ENCODE results near the gene AGBL4. TPM values are rescaled to one million over a fixed set of nuclear protein-coding genes. Genes with fewer than 3 reads are reported as not detected.
A peak's percentile ranks its signal among the peaks of the same experiment; 100 is the strongest.

Gene AGBL4
- total and polyA plus RNA-seq, 2 of the 13 experiments (the other 11 are each of a cell fraction or from before 2014, with no cell fraction given), result not detected

DNA sequence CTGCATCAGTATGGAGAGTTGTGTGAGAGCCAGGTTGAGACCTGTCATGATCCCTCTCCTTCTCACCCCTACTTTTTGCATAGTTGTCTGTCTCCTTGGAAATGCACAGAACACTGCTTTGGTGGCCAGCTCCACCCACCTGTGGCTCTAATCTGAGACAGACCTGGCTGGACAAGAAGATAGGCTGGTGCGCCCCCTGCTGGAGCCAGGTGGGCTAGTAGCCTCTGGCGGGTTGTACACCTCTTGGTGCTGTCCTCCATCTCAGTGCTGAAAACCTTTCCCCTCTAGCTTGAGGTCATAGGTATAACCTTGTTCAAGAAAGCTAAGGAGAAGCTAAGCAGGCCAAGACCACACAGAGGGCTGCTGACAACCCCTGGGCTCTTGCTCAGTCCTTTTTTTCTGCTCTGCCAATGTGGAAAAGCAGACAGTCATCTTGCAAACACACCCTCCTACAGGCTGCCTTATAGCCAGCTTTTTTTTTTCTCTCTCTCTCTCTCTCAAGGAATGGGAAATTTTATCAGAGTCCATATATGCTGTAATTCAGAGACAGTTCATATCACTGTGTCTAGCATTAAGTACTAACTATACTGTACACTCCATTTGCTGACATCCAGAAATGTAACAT, 1492.9 kb downstream of the AGBL4 start (continued):
- TF ChIP-seq ZNF574 (CRISPR knock-in tag; IDR thresholded peaks at IDR 0.05), result peak; percentile 59
- 0 out of 2 replicates have a peak, but pooled peaks have one; percentile 59 for TF ChIP-seq HOMEZ (CRISPR knock-in tag; IDR thresholded peaks at IDR 0.05; ENCODE audit: low read depth)
- no peak for TF ChIP-seq ZNF138 (CRISPR knock-in tag; IDR thresholded peaks at IDR 0.05; ENCODE audit: low read depth)
- TF ChIP-seq RXRB (CRISPR knock-in tag; IDR thresholded peaks at IDR 0.05; ENCODE audit: borderline replicate concordance), result peak; percentile 54; the same call in 1 of the 2 replicates
- no peak for TF ChIP-seq FOXA1 (IDR thresholded peaks at IDR 0.05)
- 0 out of 2 replicates have a peak, but pooled peaks have one; percentile 10 for TF ChIP-seq FOXA1 (CRISPR knock-in tag; IDR thresholded peaks at IDR 0.05)
- 0 out of 2 replicates have a peak, but pooled peaks have one; percentile 57 for TF ChIP-seq MTERF4 (CRISPR knock-in tag; IDR thresholded peaks at IDR 0.05)
- peak; percentile 87 for TF ChIP-seq HDAC2 (CRISPR knock-in tag; IDR thresholded peaks at IDR 0.05)
- peak; percentile 23; the same call in 1 of the 2 replicates for TF ChIP-seq FOSL2 (CRISPR knock-in tag; IDR thresholded peaks at IDR 0.05)
- no peak for TF ChIP-seq BRD4 (CRISPR knock-in tag; IDR thresholded peaks at IDR 0.05)
- no peak for TF ChIP-seq PRPF4 (IDR thresholded peaks at IDR 0.05; ENCODE audit: low read depth, low read length, poor library complexity, severe bottlenecking)
- 0 out of 2 replicates have a peak, but pooled peaks have one; percentile 20 for TF ChIP-seq IRF2 (CRISPR knock-in tag; IDR thresholded peaks at IDR 0.05)
- no peak for TF ChIP-seq SOX5 (CRISPR knock-in tag; IDR thresholded peaks at IDR 0.05; ENCODE audit: borderline replicate concordance)
- TF ChIP-seq, protein P1, sequence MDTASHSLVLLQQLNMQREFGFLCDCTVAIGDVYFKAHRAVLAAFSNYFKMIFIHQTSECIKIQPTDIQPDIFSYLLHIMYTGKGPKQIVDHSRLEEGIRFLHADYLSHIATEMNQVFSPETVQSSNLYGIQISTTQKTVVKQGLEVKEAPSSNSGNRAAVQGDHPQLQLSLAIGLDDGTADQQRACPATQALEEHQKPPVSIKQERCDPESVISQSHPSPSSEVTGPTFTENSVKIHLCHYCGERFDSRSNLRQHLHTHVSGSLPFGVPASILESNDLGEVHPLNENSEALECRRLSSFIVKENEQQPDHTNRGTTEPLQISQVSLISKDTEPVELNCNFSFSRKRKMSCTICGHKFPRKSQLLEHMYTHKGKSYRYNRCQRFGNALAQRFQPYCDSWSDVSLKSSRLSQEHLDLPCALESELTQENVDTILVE (CRISPR knock-in tag; IDR thresholded peaks at IDR 0.05), result peak; percentile 58; the same call in 1 of the 2 replicates
- 0 out of 2 replicates have a peak, but pooled peaks have one; percentile 44 for TF ChIP-seq SP4 (CRISPR knock-in tag; IDR thresholded peaks at IDR 0.05)
- peak; percentile 42; the same call in 1 of the 2 replicates for TF ChIP-seq SMC3 (IDR thresholded peaks at IDR 0.05; ENCODE audit: low read length)
- TF ChIP-seq ZNF33B (CRISPR knock-in tag; IDR thresholded peaks at IDR 0.05), result no peak
- no peak for TF ChIP-seq ZNF562 (CRISPR knock-in tag; IDR thresholded peaks at IDR 0.05; ENCODE audit: borderline replicate concordance)
- TF ChIP-seq ZSCAN9 (CRISPR knock-in tag; IDR thresholded peaks at IDR 0.05; ENCODE audit: borderline replicate concordance), result peak; percentile 70; the same call in 1 of the 2 replicates
- no peak for TF ChIP-seq ZNF720 (CRISPR knock-in tag; IDR thresholded peaks at IDR 0.05)
- TF ChIP-seq, protein P2, sequence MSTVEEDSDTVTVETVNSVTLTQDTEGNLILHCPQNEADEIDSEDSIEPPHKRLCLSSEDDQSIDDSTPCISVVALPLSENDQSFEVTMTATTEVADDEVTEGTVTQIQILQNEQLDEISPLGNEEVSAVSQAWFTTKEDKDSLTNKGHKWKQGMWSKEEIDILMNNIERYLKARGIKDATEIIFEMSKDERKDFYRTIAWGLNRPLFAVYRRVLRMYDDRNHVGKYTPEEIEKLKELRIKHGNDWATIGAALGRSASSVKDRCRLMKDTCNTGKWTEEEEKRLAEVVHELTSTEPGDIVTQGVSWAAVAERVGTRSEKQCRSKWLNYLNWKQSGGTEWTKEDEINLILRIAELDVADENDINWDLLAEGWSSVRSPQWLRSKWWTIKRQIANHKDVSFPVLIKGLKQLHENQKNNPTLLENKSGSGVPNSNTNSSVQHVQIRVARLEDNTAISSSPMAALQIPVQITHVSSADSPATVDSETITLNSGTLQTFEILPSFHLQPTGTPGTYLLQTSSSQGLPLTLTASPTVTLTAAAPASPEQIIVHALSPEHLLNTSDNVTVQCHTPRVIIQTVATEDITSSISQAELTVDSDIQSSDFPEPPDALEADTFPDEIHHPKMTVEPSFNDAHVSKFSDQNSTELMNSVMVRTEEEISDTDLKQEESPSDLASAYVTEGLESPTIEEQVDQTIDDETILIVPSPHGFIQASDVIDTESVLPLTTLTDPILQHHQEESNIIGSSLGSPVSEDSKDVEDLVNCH (CRISPR knock-in tag; IDR thresholded peaks at IDR 0.05), result no peak
- no peak for TF ChIP-seq ZNF841 (CRISPR knock-in tag; IDR thresholded peaks at IDR 0.05; ENCODE audit: borderline replicate concordance)
- 0 out of 2 replicates have a peak, but pooled peaks have one; percentile 39 for TF ChIP-seq CBX5 (CRISPR knock-in tag; IDR thresholded peaks at IDR 0.05; ENCODE audit: borderline replicate concordance)
